Renal cortical epithelial cell (primary cell): ENCODE measurements around the gene ENAH. TPM values are rescaled to one million over a fixed set of nuclear protein-coding genes. Genes with fewer than 3 reads are reported as not detected.
"Not testable (repeated sequence)": the region's sequence is repeated elsewhere in the genome, so short reads cannot be mapped to it uniquely, and the experiment has no call there.

Source experiments
- DNase-seq: peaks from one replicate; pipeline ENCODE4 v3.0.0-alpha.2; 2011; ENCODE audit warnings: low read depth
- total RNA-seq: library from RNA; depleted of rRNA; stranded (reverse); fragments of >200 nt; gene quantifications from 2 replicates; pipeline ENCODE4 v1.2.3, GENCODE V29; 2014

Gene ENAH
- total RNA-seq, 1 donor from 2014 or later: 205 TPM

DNA sequence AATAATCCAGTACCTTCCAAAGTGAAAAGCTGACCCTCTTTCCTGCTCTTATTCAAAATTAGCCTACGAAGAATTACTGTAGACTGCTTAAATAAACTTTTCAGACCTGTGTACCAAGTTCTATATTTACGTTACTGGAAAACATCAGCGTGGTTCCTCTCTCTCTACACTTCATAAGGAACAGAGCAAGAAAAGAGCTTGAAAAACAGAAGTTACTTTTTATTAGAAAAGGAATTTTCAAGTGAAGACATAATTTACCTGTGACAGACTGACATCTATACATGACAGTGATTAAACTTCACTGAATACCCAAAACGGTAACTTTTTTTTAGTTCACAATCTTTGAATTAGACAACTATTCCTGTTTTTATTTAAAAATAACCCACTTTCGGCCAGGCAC, 2.7 kb downstream of the ENAH start:
- DNase-seq: no peak

DNA sequence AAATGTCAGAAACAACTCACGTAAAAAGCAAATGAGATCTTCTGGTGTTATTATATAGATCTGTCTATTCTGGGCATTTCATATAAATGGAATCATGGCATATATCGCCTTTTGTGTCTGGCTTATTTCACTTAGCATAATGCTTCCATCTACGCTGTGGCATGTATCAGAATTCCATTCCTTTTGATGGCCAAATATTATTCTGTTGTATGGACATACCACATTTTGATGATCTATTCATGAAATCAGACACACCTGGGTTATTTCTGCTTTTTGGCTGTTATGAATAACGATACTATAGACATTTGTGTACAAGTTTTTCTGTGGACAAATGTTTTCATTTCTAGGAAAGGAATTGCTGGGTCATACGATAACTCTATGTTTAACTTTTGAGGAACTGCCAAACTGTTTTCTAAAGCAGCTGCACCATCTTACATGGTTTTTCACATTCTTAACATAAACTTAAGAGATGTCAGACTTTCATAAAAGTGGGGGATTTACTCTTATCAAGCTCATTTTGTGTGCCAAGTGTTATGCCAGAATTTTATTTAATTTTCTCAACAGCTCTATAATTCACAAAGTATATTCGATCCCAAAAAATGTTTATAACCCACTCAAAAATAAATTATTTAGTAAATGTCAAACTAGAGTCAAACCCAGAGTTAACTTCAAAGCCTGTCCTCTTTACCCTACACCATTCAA, 7.6 kb downstream of the ENAH start:
- DNase-seq: no peak

DNA sequence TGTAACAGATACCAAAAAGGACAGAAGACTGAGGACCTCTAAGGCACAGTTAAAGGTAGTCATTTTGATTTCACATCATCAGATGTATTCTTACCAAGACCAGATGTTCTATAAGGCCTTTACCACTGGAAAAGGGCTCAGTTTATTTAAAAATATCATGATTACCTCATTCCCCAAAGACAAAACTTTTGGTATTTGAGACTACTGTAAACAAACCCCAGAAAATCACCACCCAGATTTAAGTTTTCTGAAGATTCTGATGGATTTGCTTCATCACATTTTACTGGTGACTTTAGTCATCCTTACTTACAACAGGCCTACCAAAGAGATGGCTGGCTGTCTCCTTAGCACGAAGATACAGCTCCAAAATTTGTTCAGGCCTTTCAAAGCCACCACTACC, 8.3 kb downstream of the ENAH start:
- no peak for DNase-seq

DNA sequence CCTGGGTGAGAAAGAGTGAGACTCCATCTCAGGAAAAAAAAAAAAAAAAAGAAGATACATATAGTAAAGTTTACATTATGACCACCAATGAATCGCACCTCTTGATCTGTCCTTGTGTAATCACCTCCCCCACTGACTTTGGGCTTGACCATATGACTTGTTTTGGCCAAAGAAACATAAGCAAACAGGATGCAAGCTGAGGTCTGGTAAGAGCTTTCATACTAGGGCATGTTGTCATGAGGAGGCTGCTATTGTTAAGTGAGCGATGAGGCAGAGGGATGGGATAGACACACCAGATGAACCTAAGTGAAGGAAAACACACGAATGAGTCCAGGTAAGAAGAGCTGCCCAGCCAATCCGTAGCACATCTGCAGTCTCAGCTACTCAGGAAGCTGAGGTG, 10.7 kb downstream of the ENAH start:
- DNase-seq: no peak

DNA sequence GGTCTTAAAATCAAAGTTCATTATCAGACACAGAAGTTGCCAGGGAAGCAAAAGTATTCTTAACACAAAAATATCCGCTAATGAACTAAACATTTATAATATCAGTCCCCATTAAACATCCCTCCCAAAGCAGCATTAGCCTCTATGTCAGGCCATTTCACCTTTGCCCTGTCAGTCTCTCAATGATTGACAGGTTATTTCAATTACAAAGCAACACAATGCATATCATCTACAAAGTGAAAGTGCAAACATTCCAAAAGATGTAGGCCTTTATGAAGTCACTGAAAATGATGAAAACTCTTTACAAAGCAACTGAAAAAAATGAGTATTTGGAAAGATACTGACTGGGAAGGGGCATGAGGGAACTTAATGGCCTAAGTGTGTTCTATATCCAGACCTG, 14.1 kb downstream of the ENAH start:
- no peak for DNase-seq

DNA sequence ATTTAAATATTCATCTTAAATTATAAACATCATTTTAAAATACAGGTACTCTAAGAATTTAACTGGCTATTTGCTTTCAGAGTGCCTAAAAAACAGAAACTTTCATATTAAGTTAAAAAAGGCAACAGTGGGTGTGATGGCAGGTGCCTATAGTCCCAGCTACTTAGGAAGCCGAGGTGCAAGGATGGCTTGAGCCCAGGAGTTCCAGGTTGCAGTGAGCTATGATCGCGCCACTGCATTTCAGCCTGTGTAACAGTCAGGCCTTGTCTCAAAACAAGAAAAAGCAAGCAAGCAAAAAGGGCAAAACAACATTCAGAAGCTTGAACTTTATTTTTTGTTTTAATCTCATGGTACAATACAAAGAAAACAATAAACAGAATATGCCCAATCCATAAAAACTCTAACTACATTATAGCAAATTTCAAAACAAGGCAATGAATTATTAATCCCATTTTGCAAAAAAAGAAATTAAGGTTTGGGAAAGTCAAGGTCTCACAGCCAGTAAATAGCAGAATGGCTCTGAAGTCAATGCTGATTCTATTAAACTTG, 15.2 kb downstream of the ENAH start:
- DNase-seq: no peak

DNA sequence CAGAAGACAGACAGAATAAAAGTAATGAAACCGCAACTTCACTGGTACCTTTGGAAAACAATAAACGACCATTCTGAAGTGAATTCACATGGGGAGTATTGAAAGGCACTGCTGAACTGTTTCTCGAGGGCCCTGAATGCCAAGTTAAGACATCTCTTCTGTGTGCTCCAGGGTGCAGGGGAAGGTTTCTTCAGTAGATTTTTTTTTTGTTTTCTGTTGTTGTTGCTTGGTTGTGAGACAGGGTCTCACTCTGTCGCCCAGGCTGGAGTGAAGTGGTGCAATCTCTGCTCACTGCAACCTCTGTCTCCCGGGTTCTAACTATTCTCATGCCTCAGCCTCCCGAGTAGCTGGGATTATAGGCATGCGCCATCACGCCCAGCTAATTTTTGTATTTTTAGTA, 15.9 kb downstream of the ENAH start:
- DNase-seq: not testable (repeated sequence)

DNA sequence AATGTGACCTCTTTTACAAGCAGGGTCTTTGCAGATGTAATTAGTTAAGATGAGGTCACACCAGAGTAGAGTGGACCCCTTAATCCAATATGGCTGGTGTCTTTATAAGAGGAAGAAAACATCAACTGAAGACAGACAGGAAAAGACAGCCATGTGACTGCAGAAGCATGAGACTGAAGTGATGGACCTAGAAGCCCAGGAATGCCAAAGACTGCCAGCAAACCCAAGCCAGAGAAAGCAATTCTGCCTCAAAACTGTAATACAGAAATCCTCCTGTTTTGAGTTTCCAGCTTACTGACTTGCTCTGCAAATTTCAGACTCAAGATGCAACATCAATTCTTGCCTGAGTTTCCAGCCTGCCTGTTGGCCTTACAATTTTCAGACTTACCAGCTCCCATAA, 17.3 kb downstream of the ENAH start:
- DNase-seq: no peak

DNA sequence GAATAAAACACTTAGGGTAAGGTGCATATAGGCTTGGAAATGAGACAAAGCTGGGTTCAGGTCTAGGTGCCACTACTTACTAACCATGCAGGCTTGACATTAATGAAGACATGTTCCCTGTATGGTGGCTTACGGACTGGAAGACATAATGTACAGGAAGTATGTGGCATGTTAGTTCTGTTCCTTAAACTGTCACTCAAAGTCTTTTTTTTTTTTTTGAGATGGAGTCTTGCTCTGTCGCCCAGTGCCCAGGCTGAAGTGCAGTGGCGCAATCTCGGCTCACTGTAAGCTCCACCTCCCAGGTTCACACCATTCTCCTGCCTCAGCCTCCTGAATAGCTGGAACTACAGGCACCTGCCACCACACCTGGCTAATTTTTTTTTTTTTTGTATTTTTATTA, 20.1 kb downstream of the ENAH start:
- DNase-seq: not testable (repeated sequence)

DNA sequence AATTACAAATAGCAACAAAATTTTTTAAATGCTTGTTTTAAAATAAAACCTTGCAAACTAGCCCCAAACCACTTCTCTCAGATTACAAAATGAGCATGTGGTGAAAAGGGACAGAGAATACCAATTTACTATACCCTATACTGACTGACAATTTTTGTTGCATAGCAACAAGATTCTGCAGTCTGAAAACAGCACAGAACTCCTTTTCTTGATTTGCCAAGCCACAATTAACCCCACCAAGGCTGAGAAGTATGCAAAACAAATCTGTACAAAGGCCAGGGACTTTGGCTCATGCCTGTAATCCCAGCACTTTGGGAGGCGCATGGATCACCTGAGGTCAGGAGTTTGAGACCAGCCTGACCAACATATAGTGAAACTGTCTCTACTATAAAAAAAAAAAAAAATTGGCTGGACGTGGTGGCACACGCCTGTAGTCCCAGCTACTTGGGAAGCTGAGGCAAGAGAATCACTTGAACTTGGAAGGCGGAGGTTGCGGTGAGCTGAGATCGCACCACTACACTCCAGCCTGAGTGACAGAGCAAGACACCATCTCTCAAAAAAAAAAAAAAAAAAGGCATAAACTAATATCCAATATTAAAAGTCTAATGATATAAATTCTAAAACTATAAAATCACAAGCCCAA, 21.8 kb downstream of the ENAH start:
- peak; percentile 49 for DNase-seq

DNA sequence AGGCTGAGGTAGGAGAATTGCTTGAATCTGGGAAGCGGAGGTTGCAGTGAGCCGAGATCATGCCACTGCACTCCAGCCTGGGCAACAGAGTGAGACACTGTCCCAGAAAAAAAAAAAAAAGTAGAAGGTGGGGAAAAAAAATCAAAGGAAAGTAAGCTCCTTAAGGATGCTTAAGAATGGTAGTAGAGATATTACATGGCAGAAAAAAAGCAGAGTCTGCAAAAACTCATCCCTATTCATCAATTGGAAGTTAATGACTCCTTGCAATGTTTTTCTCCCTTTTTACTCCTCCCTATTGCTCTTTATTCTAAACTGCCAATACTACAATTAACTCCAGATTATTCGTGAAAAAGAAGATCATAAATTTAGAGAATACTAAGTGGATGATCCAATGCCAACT, 23.4 kb downstream of the ENAH start:
- no peak for DNase-seq

DNA sequence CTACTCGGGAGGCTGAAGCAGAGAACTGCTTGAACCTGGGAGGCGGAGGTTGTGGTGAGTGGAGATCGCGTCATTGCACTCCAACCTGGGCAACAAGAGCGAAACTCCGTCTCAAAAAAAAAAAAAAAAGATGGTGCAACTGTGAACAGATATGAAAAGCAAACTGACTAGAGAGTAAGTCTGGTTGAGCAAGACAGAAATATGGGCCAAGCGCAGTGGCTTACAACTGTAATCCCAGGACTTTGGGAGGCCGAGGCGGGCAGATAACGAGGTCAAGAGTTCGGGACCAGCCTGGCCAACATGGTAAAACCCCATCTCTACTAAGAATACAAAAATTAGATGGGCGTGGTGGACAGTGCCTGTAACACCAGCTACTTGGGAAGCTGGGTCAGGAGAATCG, 24.1 kb downstream of the ENAH start:
- not testable (repeated sequence) for DNase-seq

DNA sequence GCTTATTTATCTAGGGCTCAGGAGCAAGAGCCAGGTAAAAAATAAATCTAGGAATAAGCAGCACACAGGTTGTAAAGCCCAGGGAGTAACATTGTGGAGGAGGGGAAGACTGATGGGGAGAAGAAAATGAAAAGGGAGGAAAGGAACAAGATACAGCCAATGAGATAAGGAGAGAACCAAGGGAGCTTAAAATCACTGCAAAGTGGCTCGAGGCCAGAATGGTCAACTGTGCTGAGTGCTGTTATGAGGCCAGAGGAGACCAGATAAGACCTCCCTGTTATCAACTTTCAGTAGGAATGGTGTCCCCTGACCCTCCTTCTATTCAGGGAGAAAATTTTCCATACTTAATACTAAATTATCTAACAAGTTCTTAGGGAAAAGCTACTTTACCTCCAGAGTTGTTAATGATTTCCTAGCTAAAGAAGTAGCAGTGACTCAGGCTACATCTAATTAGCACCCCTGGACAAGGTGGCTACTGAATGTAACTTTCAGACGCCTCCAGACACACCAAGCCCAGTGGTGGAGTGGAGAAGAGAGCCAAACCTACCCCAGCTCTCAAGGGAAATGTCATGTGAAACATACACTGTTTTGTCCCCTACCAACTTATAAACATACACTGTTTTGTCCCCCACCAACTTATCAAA, 25.5 kb downstream of the ENAH start:
- DNase-seq: peak; percentile 86

DNA sequence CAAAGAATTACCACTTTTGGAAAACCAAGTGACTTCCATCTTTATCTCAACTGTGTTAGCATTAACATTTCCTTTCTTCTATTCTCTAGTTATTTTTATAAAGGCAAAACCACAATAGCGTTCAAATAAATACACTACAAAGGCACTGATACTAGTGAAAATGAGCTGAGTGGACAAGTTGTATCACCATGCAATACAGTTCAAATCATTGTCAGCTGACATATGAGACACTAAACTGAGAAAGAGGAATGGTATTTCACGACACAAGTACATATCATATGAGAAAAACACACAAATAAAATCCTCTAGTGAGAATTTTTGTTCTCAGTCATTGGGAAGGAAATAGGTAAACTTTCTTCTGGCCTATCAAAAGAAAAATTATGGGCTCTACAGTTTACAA, 26.2 kb downstream of the ENAH start:
- peak; percentile 35 for DNase-seq

DNA sequence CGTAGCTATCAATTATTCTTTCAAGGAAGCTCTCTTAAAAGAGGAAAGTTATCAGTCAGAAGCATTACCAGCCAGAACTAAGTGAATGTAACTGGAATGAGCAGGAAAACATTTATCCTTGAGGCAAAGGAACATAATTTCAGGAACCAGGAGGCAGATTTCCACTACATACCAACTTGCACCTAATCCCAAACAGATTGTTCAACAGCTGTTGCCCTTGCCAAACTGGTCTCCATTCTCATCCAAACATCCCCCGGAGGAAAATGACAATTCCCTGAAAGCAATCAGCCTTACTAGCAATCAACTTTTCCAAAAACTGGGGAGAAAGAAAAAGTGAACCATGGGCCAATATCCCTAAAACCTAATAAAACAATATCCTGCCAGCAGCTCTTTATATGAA, 35.0 kb downstream of the ENAH start:
- DNase-seq: no peak

DNA sequence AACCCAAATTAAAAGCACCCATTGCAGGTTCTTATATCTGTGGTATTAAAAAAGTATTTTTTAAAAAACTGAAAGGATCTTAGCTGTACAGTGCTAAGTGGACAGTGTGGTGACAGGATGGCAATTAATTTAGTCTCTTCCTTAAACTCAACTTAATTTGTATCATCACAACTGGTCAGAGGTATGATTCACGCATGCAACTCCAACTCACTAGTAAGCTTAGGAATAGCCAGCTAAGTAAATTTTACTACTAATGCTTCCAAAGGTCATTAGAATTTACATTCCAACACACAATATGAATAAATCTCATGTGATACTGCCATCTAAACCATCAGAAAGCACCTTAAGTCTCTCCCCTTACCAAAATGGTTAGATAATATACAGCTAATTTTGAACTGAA, 35.4 kb downstream of the ENAH start:
- DNase-seq: peak; percentile 55

DNA sequence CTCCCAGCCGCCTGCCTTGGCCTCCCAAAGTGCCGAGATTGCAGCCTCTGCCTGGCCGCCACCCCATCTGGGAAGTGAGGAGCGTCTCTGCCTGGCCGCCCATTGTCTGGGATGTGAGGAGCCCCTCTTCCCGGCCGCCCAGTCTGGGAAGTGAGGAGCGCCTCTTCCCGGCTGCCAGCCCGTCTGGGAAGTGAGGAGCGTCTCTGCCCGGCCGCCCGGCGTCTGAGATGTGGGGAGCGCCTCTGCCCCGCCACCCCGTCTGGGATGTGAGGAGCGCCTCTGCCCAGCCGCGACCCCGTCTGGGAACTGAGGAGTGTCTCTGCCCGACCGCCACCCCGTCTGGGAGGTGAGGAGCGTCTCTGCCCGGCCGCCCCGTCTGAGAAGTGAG, 37.5 kb downstream of the ENAH start:
- not testable (repeated sequence) for DNase-seq

DNA sequence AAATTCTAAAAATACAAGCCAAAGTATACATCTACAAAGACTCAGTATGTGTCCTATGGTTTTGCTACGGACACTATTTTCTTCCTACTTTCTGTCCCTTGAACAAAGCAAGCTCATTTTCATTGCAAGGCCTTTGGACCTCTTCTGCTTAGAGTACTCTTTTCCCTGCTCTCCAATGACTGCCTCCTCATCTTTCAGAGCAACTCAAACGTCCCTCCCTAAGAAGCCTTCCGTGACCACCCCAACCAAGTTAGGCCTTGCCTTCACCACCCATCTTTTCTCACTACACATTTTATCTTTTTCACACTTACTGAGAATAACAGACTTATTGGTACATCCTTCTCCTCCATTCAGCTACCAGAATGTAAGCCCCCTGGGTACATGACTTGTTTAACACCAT, 39.9 kb downstream of the ENAH start:
- no peak for DNase-seq

DNA sequence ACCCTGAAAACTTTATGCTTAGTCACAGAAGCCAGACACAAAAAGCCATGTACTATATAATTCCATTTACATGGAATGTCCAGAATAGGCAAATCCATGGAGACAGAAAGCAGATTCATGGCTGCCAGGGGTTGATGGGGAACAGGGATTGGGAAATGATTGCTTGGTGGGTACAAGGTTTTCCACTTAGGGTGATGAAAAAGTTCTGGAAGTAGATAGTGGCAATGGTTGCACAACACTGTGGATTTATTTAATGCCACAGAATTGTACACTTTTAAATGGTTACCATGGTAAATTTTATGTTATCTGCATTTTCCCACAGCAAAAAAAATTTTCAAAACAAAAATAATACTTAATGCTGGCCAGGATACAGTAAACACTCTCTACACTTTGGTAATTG, 40.6 kb downstream of the ENAH start:
- no peak for DNase-seq

DNA sequence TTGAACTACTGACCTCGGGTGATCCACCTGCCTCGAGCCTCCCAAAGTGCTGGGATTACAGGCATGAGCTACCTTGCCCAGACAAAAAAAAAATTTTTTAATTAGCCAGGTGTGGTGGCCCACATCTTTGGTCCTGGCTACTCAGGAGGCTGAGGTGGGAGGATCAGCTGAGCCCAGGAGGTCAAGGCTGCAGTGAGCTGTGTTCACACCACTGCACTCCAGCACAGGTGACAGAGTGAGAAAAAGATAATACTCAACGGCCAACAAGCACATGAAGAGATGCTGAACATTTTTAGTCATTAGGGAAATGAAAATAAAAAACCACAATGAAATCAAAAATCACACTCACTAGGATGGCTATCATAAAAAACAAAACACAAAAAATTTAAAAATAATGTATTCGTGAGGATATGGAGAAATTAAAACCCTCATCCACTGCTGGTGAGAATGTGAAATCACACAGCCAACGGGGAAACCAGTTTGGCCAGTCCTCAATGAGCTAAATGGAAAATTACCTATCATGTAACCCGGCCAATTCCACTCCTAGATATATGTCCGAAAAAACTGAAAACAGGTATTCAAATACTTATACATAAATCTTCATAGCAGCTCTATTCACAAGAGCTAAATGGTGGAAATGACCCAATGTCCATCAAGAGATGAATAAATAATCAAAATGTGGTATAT, 41.2 kb downstream of the ENAH start:
- DNase-seq: no peak

DNA sequence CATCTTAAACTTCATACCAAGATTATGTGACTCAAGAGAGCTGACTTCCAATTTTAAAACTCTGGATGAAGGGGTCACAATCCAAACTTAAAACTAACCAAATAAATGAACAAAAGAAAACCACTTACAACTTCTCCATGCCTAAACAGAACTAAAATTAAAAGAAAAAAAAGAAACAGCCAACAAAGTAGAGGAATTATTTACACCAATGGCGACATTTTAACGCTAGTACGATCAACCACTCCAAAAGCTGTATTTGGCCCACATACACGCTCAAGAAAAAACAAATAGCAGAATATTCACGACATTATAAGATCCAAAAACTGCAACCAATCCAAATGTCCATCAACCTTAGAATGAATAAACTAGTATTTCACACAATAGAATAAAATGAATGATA, 42.4 kb downstream of the ENAH start:
- no peak for DNase-seq

DNA sequence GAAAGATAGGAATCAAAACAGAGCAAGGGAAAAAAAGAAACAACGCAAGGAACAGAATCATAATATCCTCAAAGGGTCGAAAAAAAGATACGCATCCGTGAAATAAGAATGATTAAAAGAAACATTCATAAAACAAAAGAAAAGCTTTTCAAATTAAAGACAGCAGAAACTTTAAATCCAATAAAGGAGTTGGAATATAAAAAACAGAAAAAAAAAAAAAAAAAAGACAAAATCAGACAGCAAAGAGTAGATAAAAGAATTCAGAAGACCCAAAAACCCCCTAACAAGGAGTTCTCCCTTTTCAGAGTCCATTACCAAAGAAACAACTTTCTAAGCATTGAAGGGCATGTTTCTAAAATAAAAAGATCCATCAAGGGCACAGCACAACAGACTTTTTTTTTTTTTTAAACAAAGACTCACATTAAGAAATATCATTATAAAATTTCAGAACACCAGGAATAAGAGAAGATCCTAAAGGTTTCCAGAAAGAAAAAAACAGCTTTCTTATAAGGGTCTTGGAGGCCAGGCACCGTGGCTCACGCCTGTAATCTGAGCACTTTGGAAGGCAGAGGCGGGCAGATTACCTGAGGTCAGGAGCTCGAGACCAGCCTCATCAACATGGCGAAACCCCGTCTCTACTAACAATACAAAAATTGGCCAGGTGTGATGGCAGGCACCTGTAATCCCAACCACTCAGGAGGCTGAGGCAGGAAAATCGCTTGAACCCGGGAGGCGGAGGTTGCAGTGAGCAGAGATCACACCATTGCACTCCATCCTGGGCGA, 44.7 kb downstream of the ENAH start:
- DNase-seq: no peak
